NOMO-1 treated with DMSO at 0.1 percent for 48 hours (cell line): ENCODE measurements around the gene FSTL3.
"Not testable (repeated sequence)": the region's sequence is repeated elsewhere in the genome, so short reads cannot be mapped to it uniquely, and the experiment has no call there.

ENCODE experiments used
- DNase-seq: peaks from one replicate; lab custom pipeline; 2025; ENCODE audit not compliant: unreplicated experiment; lab: John Stamatoyannopoulos, UW

Gene FSTL3

DNA sequence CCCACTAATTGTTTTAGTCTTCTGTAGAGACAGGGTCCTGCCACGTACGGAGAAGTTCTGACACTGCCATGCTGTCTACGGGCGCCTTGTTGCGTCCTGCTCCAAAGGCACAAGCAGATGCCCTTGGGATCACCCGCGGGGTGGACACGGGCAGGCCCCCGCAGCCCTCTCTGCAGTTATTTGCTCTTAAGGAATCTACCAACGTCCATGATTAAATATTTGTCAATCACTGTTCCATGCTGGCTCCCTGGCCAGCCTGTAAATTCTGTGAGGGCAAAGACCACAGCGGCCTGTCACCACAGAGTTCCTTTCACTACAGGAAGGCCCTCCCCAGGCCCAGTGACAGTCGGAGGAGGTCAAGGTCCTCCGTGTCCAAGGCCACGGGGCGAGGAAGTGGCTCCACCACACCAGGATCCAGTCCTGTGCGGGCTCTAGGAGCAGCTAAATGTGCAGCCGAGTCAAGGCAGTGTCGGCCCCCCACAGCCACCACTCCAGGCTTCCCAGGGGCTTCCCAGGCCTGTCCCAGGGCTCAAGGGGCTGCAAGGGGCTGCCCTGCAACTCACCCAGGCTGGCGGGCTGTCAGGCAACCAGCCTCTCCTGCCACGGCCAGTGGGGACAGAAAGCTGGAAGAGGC, 15.3 kb upstream of the FSTL3 start:
- DNase-seq = no peak

DNA sequence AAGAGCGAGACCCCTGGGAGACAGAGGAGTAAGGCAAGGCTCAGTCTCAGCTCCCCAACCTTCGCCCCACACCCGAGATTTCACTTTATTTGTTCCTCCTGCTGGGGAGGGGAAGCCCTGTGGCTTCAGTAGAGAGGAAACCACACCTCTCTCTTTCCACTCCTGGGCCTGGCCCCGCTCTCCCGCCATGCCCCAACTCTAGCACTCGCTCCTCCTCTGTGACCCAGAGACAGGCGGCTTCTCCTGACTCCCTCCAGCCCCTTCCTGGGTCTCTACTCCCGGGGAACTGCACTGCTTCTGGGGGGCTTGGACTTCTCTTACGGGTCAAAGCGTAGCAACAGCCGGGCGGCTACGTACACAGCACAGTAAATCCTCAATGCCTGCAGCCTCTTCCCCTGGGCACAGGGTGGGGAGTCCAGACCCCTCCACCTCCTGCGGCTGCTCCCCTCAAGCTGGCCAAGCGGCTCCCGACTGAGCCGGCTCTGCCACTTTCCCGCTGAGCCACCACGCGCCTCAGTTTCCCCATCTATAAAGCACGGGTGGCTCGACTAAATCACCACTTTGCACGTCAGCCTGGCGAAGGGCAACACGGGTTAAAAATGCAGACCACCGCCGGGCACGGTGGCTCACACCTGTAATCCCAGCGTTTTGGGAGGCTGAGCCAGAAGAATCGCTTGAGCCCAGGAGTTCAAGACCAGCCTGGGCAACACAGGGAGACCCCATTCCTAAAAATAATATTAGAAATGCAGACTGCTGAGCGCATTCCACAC, 14.6 kb upstream of the FSTL3 start:
- DNase-seq = peak; percentile 53

DNA sequence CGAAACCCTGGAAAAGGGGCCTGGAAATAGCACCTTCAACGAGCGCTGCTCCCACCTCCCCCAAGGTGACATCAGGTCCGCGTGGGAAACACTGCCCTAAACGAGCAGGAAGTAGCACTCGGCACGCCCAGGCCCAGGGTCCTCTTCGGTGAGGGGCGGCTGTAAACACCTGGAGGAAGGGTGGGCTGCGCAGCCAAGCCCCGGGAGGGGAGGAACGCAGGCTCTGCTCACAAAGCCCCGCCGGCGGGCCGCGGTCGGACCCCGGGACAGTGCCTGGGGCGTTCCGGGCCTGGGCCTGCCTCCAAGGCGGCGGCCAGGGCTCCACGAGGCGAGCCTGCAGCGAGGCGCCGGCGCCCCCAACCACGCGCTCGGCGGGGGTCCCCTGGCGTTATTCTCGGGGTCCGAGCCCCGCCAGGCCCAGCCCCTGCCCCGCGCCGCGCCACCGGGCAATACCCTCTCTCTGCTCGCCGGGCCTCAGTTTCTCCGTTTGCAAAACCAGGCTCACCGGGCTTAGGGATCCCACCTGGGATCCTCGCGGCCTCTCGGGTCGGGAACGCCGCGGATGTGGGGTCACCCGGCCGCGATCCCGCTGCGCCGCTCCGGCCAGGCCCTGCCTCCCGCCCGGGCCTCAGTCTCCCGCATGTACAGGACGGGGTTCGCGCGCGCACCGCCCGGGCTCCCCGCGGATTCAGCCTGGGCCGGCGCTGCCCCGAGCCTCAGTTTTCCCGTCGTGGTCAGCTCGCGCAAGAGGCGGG, 13.8 kb upstream of the FSTL3 start:
- DNase-seq = peak; percentile 56

DNA sequence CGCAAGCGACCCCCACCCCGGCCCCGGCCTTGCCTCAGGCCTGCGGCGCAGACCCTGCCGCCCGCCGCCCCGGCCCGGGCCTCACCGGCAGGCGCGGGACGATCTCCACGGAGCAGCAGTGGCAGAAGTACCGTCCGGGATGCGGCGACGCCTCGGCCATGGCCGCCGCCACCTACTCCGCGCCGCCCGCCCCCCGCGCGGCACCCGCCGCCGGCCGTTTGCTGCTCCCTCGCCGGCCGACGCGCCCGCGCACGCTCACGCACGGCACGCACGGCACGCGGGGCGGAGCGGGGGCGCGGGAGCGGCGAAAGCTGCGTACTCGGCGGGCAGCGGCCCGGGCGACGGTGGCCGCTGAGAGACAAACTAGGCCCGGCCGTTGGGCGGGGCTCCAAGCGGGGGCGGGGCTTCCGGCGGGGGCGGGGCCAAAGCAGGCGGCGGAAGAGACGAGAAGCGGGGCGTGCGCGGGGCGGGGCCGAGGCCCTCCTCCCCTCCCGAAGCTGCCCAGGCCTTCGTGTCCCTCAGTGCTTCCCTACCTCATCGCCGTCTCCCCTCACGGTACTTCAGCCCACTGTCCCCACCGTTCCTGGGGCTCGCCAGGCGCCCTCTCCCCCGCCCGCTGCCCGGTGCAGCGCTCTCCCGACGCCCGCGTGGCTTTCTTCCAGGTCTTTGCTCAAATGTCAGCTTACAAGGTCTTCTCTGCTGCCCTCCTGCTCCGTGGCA, 13.1 kb upstream of the FSTL3 start, which contains the start of gene RNF126:
Gene RNF126 (minus strand): TSS at position 253 of the 720 bp plus-strand sequence. CDS start 93 bp downstream, at position 160.
- peak; percentile 89 for DNase-seq

DNA sequence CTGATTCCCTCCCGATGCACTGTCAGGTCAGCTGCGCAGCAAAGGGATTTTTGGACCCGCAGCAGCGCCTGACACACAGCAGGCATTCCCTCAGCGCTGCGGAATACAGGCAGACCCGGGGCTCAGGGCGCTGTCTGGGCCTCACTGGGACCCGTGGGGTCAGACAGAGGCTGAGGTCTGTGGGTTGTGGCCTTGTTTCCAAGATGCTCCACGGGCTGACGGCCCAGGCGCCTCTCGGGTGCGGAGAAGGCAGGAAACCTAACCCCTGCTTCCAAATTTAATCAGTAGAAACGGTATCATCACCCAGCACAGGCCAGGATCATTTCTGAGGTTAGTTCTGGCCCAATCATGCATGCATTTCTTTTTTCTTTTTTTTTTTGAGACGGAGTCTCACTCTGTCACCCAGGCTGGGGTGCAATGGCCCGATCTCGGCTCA, 12.5 kb upstream of the FSTL3 start:
- DNase-seq = no peak

DNA sequence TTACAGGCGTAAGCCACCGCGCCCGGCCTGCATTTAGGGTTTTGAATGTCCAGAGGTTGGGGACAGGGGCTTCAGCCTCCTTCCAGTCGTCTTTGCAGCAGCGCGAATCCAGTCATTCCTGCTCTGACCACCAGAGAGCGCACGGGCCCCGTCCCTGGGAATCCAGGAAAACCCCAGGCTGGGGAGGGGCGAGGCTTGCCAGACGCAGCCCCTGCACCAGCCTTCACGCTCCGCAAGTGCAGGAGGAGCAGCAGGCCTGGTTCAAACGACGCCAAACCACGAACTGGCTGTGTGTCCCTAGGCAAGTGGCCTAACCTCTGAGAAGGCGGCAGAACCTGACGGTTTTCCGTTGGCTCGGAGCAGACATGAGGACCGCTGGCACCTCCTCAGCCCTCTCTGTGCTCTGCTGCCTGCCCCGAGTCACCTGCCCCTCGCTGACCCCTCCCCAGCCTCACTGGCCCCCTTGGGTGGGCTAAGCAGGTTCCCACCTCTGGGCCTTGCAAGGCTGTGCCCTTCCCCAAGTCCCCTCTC, 11.2 kb upstream of the FSTL3 start:
- peak; percentile 54 for DNase-seq

DNA sequence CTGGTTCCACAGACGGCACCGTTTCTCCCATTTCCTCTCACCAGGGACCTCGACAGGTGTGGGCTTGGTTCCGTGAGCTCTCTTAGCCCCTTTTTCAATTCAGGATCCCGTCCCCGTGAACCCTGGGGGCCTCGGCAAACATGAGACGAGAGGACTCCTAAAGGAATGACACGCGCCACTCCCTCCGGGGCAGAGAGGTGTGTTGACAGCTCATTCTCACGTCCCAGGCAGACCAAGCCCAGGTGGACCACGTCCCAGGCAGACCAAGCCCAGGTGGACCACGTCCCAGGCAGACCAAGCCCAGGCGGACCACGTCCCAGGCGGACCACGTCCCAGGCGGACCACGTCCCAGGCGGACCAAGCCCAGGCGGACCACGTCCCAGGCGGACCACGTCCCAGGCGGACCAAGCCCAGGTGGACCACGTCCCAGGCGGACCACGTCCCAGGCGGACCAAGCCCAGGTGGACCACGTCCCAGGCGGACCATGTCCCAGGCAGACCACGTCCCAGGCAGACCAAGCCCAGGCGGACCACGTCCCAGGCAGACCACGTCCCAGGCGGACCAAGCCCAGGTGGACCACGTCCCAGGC, 9.1 kb upstream of the FSTL3 start:
- DNase-seq = not testable (repeated sequence)

DNA sequence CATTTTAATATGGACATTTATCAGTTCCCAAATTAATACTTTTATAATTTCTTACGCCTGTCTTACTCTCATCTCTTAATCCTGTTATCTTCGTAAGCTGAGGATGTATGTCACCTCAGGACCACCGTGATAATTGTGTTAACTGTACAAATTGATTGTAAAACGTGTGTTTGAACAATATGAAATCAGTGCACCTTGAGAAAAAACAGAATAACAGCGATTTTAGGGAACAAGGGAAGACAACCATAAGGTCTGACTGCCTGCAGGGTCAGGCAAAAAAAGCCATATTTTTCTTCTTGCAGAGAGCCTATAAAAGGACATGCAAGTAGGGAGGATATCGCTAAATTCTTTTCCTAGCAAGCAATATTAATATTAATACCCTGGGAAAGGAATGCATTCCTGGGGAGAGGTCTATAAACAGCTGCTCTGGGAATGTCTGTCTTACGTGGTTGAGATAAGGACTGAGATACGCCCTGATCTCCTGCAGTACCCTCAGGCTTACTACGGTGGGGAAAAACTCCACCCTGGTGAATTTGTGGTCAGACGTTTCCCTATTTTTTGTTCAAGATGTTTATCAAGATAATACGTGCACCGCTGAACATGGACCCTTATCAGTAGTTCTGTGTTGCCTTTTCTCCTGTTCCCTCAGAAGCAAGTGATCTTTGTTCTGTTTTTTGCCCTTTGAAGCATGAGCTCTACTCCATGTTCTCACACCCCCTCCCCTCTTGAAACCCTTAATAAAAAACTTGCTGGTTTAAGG, 7.3 kb upstream of the FSTL3 start:
- DNase-seq = not testable (repeated sequence)

DNA sequence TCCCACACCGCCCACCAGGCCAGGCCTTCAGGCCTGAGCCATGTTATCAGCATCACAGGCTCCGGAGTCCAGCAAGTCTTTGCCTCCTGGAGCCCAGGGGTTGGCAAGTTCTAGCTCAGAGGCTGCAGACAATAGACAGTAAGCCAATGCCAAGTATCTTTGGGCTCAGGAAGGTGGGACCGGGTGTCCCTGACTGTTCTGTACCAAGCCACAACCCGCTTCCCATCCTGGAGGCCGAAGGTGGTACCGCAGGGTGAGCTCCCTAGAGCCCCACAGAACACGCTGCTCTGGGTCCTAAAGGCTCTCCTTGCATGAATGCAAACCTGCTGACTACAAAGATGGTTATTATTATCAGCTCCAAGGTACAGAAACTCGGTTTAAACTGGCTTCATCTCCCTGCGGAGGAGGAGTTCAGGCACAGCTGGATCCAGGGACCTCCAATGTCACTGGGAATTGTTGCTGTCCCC, 5.5 kb upstream of the FSTL3 start:
- DNase-seq = no peak

DNA sequence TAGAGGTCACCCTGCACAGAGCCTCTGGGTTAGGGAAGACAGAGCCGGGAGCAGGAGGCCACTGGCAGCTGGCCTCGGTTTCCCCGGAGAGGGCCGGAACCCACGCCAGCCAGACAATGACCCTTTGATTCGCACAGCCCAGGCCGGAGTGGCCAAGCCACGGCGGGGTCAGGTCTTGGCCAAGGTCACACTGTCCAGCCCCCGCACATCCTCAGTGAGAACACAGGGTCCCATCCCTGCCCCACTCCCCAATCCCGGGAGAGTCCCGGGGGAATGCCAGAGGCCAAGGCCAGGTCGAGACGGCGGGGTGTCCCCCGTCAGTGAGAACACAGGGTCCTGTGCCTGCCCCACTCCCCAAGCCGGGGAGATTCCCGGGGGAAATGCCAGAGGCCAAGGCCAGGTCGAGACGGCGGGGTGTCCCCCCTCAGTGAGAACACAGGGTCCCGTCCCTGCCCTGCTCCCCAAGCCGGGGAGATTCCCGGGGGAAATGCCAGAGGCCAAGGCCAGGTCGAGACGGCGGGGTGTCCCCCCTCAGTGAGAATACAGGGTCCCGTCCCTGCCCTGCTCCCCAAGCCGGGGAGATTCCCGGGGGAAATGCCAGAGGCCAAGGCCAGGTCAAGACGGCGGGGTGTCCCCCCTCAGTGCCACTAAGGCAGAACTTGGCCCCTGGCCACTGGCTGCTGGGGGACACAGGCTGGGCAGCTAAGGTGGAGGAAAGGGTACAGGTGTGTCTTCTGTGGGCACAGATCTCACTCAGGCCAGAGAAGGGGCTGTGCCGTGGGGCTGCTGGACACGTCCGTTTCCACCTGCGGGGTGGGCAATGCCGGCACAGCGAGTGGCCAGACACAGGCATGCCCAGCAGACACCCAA, 1.7 kb upstream of the FSTL3 start:
- DNase-seq = no peak

DNA sequence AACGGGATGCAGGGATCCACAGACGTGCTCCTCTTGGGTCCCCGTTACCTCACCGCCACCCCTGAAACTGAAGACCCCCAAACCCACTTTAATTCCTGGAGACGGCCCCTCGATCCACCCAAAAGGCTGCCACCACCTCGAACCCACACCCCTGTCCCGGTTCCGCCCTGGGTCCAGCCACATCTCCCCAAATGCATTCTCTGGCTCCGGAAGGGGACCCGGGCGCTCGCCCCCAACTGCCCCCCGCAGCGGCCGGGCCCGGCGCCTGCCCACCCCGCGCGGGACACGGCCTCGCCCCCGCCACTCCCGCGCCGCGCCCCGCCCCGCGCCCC, 219 bp upstream of the FSTL3 start:
- no peak for DNase-seq

DNA sequence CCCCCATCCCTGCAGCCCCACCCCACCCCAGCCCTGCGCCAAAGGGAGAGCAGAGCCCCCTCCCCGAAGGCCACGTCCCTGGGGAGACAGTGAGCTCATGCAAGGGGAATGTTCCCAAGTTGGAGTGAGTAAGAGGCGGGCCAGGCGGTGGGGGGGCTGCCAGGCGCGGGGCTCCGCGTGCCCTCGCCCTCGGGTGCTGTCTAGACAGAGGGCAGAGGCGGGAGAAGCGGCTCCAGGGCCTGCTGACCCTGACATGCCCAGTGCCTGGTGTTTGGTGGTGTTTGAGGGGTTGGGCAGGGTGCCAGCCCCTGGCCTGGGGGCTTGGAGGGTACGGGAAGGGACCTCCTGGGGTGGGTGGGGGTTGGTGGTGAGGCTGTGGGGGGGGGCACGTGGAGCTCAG, 1.0 kb downstream of the FSTL3 start:
- no peak for DNase-seq

DNA sequence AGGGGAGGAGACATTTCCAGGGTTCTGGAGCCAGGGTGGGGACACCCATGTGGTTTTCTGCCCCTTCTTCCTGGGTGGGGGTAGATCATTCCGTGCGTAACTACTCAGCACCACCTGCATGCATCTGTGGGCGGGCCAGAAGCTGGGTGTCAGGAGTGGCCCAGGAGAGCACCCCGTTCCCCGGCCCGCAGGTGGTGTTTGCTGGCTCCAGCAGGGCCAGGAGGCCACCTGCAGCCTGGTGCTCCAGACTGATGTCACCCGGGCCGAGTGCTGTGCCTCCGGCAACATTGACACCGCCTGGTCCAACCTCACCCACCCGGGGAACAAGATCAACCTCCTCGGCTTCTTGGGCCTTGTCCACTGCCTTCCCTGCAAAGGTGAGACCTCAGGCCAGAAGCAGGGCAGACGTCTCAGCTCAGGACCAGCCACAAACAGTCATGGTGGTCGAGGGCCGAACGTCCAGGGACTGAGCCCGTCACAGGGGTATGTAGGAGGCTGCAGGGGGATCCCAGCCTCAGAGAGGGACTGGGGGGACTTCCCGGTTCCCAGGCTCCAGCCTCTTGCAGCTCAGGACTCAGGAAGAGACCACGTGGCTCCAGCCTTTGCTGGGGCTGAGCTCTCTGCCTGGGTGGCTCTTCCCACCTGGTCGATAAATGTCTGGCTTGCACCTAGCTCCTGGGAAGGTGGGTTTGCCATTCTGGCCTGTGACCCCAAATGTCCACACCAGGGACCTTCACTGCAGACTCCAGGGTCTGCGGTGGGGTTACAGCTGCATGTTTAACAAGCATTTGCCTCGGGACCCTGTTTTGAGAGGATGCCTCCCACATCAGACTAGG, 1.6 kb downstream of the FSTL3 start:
- DNase-seq = no peak

DNA sequence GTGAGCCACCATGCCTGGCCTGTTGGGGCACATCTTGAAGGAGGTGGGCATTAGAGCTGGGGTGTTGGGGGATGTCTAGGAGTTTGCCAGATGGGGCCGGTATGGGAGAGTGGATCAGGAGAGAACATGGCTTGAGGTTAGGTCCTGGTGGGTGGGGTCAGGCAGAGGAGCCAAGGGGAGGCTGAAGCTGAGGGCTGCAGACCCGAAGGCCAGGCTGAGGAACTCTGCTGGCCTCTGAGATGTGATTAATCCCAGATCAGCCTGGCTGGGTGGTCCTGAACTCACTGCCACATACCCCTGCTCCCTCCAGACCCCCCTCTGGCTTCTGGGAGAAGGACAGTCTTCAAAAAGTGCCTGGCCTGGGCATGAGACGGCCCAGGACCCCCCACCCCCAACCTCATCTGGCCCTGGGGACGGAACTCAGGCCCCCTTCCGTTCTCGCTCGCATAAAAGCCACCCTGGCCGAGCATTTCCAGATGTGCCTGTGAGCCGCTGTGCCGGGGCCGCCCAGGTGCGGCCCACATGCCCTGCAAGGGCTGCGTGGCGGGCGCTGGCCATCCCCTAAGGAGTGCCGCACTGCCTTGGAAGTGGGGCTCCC, 2.7 kb downstream of the FSTL3 start:
- DNase-seq = no peak

DNA sequence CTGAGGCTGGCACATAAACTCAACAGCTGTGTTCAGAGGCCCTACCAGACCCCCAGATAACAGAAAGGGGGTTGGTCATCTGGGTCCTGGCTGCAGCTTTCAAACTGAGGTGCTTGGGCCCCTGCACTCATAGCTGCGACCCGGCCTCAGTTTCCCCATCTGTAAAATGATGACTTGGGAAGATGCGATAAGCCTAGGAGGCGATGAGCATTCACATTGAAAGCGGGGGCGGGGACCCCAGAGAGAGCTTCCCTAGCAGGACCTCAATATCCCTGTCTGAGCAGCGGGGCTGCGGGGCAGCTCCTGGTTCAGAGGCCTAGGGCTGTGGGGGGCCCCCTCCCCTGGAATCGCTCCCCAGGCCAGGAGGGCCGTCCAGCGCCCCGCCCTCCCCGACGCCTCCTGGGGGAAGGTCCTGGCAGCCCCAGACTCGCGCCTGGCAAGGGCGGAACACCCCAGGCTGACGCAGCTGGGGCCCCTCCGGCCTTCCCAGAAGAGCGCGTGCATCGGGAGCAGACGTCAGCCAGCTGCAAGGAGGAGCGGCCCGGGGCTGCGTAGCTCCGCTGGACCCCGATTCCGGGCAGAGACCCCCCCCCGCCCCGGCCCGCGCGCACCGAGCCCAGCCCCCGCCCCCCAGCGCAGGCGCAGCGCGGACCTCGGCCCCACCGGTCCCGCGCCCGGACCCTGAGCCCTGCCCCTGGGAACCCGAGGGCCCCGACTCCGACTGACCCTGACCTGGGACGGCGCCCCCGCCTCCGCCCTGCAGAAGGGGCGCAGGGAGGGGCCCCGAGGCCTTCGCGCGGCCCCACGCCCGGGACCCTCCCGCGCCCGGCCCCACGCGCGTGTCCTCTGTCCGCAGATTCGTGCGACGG, 3.5 kb downstream of the FSTL3 start:
- peak; percentile 25 for DNase-seq

DNA sequence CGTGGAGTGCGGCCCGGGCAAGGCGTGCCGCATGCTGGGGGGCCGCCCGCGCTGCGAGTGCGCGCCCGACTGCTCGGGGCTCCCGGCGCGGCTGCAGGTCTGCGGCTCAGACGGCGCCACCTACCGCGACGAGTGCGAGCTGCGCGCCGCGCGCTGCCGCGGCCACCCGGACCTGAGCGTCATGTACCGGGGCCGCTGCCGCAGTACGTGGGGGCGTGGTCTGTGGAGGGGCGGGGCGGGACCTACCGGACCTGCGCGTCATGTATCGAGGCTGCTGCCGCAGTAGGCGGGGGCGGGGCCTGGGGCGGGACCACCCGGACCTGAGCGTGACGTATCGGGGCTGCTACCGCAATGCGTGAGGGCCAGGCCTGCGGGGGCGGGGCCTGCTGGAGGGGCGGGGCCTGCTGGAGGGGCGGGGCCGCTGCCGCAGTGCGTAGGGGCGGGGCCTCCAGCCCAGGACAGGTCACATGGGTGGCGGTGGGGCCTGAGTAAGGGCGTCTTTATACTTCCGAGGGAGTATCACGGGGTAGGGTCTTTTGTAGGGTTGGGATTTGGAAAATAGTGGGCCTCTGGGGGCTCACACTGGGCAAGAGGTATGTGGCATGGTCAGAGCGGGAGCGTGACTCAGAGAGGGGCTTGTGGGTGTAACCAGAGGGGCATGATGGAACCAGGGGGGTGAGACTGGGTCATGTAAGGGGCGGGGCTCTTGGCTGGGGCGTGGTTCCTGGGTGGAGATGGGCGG, 4.3 kb downstream of the FSTL3 start:
- peak; percentile 96 for DNase-seq
